Stimulated activated CD8-positive, alpha-beta memory T cell treated with anti-CD3 and anti-CD28 coated beads, Interleukin-12 subunit alpha, Interleukin-12 subunit beta, amount 100 ng/mL, for 1 hour (primary cell): ENCODE data around the gene ASPG.

ENCODE experiments used
- DNase-seq: peaks from one replicate; pipeline ENCODE4 v3.0.0-alpha.2; 2020; ENCODE audit warnings: low read depth

The ASPG gene

DNA sequence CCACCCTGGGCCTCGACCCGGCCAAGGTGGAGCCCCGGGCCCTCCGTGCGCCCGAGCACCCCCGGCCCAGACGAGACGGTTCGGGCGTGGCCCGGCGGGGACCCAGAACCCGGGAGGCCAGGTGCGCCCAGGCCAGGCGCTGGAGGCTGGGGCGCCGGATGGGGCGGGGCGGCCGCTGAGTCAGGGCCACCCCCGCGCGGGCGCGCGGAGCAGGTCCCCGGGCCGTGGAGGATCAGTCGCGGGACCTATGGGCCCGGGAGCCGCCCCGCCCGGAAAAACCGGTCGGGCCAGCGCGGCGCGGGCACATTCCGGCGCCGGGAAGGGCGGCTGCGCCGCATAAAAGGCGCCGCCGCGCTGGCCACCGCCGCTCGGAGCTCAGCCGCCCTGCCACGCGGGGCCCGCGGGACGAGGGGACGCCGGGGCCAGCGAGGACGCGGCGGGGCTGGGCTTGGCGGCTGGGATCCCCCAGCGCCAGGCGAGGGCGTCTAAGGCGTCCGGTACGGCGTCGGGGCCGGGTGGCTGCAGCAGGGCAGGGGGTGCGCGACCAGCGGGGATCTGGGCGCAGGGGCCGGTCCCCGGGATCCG is 31.3 kb downstream of the ASPG start:
- DNase-seq = no peak

DNA sequence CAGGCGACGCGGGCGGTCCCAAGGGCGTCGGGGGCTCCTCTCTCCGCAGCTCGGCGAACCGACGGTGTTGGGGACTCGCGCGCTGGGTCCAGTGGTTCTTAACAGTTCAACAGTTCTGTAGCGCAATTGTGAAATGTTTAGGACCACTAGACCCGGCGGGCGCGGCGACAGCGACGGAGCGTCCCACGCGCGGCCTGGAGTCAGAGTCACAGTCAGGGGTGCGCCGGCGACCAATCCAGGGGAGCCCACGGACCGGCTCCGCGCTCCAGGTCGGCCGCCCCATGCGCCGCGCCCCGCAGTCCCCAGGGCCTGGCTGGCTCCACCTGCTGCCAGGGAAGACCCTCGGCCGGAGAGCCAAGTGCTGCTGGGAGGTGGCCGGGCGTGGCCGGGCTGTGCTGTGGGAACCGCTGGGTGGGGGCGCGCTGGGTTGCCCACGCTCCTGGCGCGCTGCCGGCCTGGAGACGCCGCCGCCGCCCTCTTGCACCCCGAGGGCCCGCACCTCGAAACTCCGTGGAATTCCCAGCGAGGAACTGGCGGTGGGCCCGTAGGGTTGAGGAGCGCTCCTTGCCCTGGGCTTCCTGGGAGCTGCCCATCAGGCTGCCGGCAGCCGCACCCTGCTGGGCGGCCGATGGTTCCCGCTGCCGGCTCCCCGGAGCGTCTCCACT is 32.0 kb downstream of the ASPG start:
- no peak for DNase-seq

DNA sequence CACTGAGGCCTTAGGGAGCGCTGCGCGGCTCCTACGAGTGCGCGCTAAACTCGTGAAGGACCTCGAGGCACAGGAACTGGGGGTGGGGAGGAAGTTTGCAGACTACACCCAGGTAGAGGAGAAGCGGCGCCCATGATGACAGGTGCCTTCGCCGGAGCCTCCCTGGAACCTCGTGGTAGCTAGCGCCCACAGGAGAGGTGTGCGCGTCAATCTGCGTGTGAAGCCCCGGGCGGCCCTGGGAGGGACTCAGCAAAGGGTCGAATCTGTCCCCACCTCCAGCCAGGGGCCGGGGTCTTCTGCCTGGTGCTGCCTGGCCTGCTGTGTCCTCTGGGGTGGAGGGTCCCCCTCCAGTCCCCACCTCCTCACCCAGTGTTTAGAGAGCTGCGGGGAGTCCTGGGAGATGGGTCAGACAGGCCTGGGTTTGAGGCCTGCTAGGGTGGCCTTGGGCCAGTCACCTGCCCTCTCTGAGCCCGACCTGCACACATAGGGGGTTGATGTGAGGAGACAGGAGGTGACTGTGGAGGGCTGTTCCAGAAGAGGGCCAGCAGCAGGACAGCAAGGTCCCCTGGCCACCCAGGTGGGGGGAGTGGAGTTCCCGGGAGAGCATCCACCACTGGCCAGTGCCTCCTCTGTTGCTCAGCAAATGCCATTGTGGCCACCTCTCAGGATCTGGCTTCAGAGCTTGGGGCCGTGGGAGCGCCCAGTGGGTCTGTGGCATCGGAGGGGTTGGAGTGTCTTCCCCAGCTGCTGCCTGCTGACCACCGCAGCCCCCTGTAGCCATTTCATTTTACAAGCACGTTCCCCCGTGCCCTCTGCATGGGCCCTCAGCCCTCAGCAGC is 32.7 kb downstream of the ASPG start:
- no peak for DNase-seq

DNA sequence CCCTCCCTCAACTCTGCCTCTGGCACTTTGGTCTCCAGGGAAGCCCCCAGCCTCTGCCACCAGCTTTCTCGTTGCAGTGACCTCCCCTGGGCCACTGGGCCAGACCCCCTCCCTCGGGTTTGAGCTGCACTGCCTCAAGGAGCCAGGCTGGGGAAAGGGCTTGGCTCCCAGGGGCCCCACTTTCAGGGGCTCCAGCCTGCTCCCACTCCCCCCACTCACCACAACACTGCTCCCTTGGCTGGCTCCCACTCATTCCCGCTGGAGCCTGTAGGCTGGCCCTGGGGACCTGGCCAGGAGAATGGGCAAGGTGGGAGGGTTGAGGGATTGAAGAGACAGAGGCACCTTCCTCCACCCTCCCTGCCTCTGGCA is 33.6 kb downstream of the ASPG start:
- DNase-seq = no peak

DNA sequence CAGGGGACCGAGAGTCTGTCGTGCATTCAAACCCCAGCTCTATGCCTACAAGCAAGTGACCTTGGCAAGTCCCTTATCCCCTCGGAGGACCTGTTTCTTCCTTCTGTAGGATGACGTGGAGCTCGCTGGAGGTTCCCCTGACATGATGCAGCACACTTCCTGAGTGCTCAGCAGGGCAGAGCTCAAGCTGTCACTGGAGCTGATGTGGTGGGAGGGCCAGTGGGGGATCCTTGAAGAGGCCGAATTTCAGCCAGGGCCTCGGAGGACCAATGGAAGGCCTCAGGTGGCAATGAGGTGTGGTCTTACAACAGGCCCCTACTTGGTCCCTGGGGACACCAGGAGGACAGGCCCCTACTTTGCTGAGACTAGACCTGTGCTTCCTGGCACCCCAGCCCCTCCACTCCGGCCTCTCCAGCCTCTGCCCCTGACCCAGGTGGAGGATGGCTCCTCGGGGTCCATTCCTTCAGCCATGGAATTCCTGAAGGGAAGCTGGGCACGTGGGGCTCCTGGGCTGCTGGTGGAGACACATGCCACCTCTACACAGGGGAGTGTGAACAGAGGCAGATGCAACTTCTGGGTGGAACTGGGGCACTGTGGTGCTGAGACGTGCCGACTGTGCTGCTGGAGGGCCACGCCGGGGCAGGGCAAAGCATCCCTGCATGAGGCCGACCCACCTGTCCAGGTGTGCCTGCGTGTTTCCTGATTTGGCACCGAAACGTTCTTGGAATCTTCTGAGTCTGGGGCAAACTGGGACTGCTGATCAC is 34.2 kb downstream of the ASPG start:
- DNase-seq = no peak

DNA sequence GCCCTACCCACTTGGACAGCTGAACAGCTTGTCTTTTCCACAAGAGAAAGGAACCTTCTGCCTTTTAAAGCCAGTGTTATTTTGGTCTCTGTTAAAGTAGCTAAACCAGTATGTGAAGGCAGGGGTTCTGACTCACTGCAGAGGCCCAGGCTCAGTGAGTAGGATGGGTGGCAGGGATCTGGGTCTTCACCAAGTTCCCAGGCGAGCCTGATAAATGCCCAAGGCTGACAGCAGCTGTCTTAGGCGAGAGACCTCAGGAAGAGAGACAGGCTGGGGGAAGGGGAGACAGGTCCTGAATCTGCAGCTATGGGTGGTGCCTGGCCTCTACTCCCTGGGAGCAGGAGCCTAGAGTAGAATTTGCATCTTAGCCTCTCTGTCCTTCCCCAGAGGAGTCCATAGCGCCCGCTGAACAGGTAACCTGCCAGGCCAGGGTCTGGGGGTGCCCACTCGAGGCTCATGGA is 34.8 kb downstream of the ASPG start:
- DNase-seq = no peak

DNA sequence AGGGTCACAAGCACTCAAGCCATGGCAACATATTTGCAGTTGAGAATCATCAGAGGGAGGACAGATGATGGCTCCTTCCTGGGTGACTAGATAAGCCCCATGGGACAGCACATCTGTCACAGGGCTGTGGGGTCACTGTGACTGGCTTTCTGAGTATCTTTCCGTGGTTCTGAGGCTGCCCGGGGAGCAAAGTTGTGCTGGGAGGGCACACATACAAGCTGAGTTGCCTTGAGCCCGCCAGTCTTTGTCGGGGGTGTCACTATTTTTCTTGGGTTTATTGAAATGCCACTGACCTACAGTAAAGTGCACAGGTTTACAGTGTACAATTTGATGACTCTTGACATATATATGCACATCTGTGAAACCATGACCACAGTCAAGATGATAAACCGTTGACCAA is 35.6 kb downstream of the ASPG start:
- DNase-seq = no peak

DNA sequence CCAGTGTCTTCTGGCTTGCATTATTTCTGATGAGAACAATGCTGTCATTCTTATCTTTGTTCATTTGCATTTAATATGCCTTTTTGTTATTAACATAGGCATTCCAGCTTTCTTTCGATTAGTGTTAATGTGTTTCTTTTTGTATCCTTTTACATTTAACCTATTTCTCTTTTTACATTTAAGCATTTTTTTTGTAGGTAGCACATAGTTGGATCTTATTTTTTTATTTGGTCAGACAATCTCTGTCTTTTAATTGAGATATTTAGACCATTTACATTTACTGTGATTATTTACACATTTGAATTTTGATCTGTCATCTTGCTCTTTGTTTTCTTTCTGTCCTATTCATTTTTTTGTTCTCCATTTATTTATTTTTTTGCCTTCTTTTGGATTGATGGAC is 38.4 kb downstream of the ASPG start:
- no peak for DNase-seq

DNA sequence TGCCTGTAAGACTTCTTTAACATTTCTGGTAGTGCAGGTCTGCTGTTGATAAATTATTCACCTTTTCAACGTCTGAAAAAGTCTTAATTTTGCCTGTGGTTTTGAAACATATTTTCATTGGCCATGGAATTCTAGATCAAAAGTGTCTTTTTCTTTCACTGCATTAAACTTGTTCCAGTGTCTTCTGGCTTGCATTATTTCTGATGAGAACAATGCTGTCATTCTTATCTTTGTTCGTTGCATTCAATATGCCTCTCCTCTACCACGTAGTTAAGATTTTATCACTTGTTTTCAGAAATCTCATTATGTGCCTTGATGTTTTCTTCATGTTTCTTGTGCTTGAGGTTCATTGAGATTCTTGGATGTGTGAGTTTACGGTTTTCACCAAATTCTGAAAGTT is 39.5 kb downstream of the ASPG start:
- DNase-seq = no peak

DNA sequence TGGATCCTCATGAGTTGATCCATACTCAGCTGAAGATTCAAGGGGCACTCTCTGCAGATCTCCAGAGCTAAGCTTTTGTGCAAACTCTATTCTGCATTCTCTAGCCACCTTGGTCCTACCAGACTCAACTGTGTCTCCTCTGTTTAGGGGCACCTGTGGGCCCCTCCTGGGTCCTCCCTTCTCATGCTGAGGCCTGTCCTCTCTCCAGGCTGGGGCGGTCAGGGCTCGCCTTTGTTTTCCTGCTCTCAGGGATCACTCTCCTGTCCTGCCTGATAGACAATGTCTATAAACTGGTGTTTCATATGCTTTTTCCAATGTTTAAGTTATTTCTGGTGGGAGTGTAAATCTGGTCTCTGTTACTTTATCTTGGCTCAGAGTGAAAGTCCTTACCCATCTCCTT is 41.3 kb downstream of the ASPG start:
- no peak for DNase-seq

DNA sequence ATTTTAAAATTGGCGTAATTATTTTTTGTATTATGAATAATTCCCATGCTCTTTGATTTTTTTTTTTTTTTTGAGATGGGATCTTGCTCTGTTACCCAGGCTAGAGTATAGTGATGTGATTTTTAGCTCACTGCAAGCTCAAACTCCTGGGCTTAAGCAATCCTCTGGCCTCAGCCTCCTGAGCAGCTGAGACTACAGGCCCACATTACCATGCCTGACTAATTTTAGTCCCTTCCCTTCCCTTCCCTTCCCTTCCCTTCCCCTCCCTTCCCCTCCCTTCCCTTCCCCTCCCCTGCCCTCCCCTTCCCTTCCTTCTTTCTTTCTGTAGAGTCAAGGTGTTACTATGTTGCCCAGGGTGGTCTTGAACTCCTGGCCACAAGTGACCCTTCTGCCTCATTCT is 43.5 kb downstream of the ASPG start:
- DNase-seq = no peak

DNA sequence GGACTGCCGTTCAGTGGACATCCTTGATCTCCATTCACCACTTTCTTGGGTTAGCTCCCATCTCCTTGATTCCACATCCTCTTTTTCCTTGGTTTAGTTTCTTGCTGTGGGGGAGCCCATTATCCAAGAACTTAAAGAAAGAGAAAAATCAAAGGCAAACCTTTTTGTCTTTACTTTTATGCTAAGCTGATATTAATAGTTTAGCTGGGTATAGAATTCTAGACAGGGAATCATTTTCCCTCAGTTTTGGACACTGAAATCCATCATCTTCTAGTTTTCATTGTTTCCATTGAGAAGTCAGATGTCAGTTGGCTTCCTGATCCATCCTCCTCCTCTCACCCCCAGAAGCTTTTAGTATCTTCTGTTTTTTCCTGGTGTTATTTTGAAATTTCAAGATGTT is 44.1 kb downstream of the ASPG start:
- no peak for DNase-seq

DNA sequence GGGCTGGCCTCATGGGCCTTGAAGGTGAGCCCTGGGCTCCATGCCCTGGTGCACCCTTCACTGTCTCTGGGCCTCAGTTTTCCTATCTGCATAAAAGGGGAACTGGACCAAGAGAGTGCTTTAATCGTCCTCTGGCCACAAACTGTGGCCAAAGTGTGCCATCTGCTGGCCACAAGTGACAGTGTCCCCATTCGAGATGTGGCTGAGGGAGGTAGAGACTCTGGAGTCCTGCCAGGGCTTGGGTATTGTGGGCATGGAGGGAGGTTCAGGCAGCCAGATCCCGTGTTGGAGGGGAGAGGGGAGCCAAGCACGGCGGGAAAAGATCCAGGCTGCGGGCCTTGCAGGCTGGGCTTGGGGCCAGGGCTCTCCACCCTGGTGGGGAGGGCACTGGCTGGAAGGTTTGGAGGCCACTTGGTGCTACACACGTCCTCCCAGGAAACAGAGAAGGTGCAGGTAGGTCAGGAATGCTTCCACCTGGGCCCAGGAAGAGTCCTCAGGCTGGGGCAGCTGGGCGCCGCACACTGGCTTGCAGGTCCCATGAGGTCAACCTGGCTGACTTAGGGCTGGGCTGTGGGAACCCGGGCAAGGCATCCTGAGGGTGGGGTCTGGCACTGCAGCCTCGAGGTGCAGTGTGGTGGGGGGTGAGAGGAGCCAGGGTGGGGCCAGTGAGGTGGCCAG is 45.6 kb downstream of the ASPG start:
- DNase-seq = no peak

DNA sequence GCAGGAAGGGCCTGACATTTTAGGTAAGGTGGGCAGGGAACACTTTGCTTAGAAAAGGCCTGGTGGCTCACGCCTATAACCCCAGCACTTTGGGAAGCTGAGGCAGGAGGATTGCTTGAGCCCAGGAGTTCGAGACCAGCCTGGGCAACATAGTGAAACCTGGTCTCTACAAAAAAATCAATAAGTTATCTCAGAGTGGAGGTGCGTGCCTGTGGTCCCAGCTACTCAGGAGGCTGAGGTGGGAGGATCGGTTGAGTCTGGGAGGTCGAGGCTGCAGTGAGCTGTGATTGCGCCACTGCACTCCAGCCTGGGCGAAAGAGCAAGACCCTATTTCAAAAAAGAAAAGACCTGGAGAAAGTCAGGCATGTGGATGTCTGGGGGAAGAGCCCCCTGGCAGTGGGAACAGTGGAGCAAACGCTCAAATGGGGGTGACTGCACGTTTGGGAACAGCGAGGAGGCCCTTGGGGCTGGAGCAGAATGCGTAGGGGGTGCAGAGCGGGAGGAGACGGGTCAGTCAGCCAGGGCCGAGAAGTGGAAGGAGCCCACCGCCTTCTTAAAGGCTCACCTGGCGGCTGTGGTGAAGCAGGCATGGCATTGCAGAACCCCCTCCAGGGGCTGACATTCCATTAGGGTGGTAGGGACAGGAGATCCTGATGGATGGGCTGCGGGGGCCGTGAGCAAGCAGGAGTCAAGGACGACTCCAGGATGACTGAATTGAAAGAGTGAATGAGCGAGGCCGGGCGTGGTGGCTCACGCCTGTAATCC is 46.6 kb downstream of the ASPG start:
- no peak for DNase-seq

DNA sequence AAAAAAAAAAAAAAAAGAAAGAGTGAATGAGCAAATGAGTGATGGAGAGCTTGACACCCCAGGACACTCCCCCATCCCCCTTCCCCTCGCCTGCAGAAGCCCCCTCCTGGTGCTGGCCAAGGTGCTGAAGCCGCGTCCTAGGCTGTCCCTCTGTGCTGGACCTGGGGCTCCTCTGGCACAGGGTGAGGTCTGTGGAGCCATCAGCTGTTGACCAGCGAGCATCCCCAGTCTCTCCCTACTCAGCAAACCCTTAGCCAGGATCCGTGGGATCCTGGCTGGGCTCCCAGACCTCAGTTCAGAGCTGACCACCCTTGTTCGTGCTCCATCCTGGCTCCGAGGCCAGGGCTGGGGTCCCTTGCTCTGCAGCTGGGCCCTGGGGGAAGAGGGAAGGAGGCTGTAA is 47.5 kb downstream of the ASPG start:
- DNase-seq = no peak

DNA sequence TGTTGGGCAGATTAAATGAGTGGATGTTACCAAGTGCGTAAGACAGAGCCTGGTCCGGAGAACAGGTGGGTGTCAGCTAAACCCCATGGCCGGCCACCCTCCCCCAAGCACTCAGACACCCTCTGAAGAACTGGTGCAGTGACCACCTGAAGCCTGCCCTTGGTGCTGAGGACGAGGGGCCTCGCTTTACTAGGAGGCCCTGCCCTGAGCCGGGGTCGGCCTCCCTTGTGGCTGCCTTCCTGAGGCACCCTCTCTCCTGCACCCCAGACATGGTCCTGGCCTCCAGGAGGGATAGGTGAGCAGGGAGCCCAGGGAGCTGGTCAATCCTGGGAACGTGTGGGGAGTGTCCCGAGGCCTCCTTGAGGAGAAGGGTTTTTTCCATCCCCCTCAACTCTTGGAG is 48.0 kb downstream of the ASPG start:
- no peak for DNase-seq

DNA sequence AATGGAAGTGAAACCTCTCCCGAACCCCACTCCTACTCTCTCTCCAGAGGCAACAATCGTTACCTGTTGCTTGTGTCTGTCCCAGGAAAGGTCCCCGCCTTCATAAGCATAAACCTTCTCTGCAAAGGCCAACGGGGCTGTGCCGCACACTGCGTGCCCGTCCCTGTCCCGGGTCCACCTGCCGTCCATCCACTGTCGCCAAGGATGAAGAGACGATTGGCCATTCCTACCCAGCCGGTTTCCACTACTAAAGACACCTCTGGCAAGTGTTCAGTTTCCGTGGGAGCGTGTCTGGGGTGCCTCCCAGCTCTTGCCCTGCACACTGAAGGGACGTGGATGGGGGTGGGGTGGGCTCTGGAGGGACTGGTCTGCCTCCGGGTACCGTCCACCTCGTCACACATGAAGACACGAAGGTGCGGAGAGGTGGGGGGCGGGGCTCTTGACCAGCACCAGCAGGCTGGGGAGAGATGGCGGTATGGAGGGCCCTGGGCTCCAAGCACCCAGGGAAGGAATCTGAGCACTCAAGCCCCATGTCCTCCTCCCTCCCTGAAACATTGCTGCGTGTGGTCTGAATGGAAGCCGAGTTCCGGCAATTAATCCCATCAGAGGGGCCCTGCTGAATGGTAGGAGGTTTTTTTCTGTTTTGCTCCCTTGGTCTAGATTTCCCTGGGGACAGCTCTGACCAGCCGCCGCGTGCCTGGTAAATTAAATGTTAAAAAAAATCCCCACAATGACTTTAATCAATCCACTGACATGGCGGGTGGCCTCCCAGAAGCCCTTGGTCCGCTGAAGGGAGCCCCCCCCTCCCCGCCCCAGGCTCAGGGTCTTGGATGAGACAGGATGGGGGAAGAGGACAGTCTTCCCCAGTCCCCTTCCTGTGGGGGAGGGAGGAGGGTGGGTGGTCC is 48.8 kb downstream of the ASPG start:
- DNase-seq = no peak

DNA sequence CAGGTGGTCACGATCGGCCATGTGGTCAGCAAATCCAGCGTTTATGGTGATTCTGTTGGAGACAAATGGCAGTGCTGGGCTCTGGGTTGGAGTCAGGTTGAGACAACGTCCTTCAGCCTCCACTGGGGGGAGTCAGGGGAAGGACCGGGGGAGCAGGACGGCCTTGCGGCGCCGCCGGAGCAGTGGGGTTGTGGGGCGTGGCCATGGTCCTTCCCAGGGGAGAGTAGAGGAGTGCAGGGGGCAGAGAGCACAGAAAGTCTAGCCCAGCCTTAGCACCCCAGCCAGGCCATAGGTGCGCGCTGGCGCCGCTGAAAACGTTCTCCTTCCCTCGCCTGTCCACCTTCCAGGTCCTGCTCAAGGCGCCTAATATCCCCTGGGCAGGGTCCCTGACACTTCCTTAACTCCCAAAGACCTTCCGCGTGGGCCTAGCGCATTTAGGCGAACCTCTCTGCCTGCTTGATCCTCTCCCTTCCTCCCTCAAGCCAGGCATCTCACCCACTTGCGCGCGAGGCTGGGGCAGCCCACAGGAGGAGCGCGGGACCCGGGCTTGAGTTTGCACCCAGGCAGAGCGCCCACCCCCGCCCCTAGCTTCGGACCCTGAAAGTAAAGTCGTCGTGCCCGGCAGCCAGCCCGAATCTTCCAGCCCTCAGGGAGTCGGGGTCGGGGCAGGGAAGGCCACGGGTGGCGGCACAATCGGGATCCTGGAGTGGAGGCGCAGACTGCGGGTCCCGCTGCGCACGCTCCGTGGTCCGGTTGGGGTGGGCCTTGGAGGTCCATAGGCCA is 49.8 kb downstream of the ASPG start:
- DNase-seq = no peak

DNA sequence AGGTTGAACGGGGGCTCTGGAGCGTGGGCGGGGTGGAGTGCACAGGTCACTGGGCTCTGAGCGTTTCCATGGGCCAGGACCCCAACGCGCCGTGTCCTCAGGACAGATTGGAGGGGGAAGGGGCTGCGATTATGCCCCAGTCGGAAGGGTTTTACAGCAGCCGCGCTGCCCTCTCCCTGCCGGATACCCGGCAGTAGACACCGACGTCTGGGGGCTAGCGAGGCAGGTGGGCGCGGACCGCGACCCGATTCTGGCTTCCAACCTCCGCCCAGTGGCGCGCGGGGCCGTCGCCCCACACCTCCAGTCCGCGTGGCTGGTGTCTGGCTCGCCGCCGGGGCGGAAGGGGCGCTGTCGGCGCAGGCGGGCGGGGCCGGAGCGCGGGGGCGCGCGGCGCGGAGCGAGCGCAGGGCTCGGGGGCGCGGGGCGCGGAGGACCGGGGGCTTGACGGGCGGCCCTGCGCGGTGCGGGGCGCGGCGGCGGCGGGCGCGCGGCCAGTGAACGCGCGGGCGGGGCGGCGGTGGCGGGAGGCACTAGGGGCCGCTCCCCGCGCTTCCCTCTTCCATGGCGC is 50.5 kb downstream of the ASPG start:
- no peak for DNase-seq
